CD14-positive monocyte (primary cell): ENCODE results near the gene BCL2L2. TPM values are rescaled to one million over a fixed set of nuclear protein-coding genes. Genes with fewer than 3 reads are reported as not detected.
A peak's percentile ranks its signal among the peaks of the same experiment; 100 is the strongest.

ENCODE experiments used
- DNase-seq, 3 donors: peaks; one replicate each; pipeline ENCODE4 v3.0.0-alpha.2; 2011 to 2022
- H2AFZ ChIP-seq: 2 replicates; pipeline ENCODE4 v1.6.0; 2012; ENCODE audit warnings: mild to moderate bottlenecking, low read depth, low read length, inconsistent platforms; ENCODE audit not compliant: insufficient read depth, poor library complexity, severe bottlenecking
- H3K27ac ChIP-seq, 2 donors: 1 replicate in 1 of 2; 2 replicates in 1 of 2; pipeline ENCODE4 v1.5.1; 2012 to 2013; ENCODE audit warnings: low read length in 2 of 2, control low read depth in 1 of 2, inconsistent platforms in 1 of 2, low read depth in 1 of 2, mild to moderate bottlenecking in 1 of 2
- H3K27me3 ChIP-seq, 2 donors: one replicate each; pipeline versions ENCODE4 v1.6.0 to v1.6.1; 2011 to 2013; ENCODE audit warnings: low read length in 2 of 2; ENCODE audit not compliant: control insufficient read depth in 2 of 2, insufficient read depth in 2 of 2
- H3K36me3 ChIP-seq, 2 donors: replicated peaks in 1 of 2; 1 replicate in 1 of 2; 2 replicates in 1 of 2; pipeline versions ENCODE4 v1.5.1 to v1.6.1; 2012 to 2013; ENCODE audit warnings: low read length in 2 of 2, control low read depth in 1 of 2, inconsistent platforms in 1 of 2, mild to moderate bottlenecking in 1 of 2; ENCODE audit not compliant: insufficient read depth in 2 of 2, control insufficient read depth in 1 of 2
- H3K4me1 ChIP-seq, 2 donors: 1 replicate in 1 of 2; 2 replicates in 1 of 2; pipeline versions ENCODE4 v1.5.1 to v1.6.1; 2012 to 2013; ENCODE audit warnings: low read length in 2 of 2, control low read depth in 1 of 2, inconsistent platforms in 1 of 2, mild to moderate bottlenecking in 1 of 2, moderate library complexity in 1 of 2; ENCODE audit not compliant: insufficient read depth in 2 of 2, control insufficient read depth in 1 of 2
- H3K4me2 ChIP-seq: replicated peaks from 2 replicates; pipeline ENCODE3; 2012; ENCODE audit warnings: low read length, moderate library complexity, mild to moderate bottlenecking; ENCODE audit not compliant: poor library complexity, severe bottlenecking; ENCODE audit errors: extremely low read depth
- H3K4me3 ChIP-seq, 3 experiments: fragments of 200-600 bp in 1 of 3; sonication (generic) in 1 of 3; replicated peaks in 1 of 3; 1 replicate in 2 of 3; 2 replicates in 1 of 3; pipeline ENCODE4 v1.5.1; 2011 to 2013; ENCODE audit warnings: low read length in 3 of 3, mild to moderate bottlenecking in 3 of 3, control low read depth in 2 of 3, low read depth in 2 of 3, inconsistent platforms in 1 of 3, moderate library complexity in 1 of 3
- H3K79me2 ChIP-seq: 2 replicates; pipeline ENCODE4 v1.6.0; 2012; ENCODE audit warnings: mild to moderate bottlenecking, control low read depth, inconsistent platforms, low read length, moderate library complexity; ENCODE audit not compliant: insufficient read depth
- H3K9ac ChIP-seq: 2 replicates; pipeline ENCODE4 v1.6.0; 2017; ENCODE audit warnings: low read length, mild to moderate bottlenecking; ENCODE audit not compliant: insufficient read depth, poor library complexity, severe bottlenecking
- H3K9me3 ChIP-seq, 2 donors: replicated peaks in 1 of 2; 1 replicate in 1 of 2; 2 replicates in 1 of 2; pipeline versions ENCODE4 v1.5.1 to v1.6.1; 2012 to 2013; ENCODE audit warnings: low read length in 2 of 2, control low read depth in 1 of 2; ENCODE audit not compliant: control insufficient read depth in 1 of 2, insufficient read depth in 1 of 2
- H4K20me1 ChIP-seq: 2 replicates; pipeline ENCODE4 v1.6.0; 2012; ENCODE audit warnings: mild to moderate bottlenecking, low read length, control low read depth, moderate library complexity; ENCODE audit not compliant: insufficient read depth
- H3K27ac Mint-ChIP-seq, 7 donors: one replicate each; pipeline ENCODE4 v1.8.0; 2020; ENCODE audit warnings: mild to moderate bottlenecking in 7 of 7, mixed read lengths in 7 of 7, moderate library complexity in 6 of 7, inconsistent platforms in 2 of 7
- H3K27me3 Mint-ChIP-seq, 3 donors: one replicate each; pipeline ENCODE4 v1.8.0; 2021 to 2022; ENCODE audit warnings: low read depth in 3 of 3, mild to moderate bottlenecking in 3 of 3, mixed read lengths in 3 of 3, moderate library complexity in 3 of 3, inconsistent platforms in 1 of 3
- H3K36me3 Mint-ChIP-seq, 2 donors: one replicate each; pipeline ENCODE4 v1.8.0; 2020; ENCODE audit warnings: mixed read lengths in 2 of 2, inconsistent platforms in 1 of 2, mild to moderate bottlenecking in 1 of 2
- H3K4me1 Mint-ChIP-seq: one replicate; pipeline ENCODE4 v1.8.0; 2020; ENCODE audit warnings: mild to moderate bottlenecking, mixed read lengths
- H3K4me3 Mint-ChIP-seq, 2 donors: one replicate each; pipeline ENCODE4 v1.8.0; 2020; ENCODE audit warnings: mild to moderate bottlenecking in 2 of 2, mixed read lengths in 2 of 2, moderate library complexity in 1 of 2
- H3K9me3 Mint-ChIP-seq, 7 donors: one replicate each; pipeline ENCODE4 v1.8.0; 2020 to 2022; ENCODE audit warnings: mixed read lengths in 7 of 7, mild to moderate bottlenecking in 6 of 7, moderate library complexity in 6 of 7, inconsistent platforms in 2 of 7
- CTCF ChIP-seq: fragments of 200-600 bp; IDR thresholded peaks from one replicate; pipeline ENCODE4 v1.8.0; 2022; ENCODE audit warnings: antibody characterized with exemption, mild to moderate bottlenecking
- WGBS: methylation state at CpG from one replicate; pipeline ENCODE4 v1.1.5; 2013; ENCODE audit warnings: missing lambda C conversion rate; ENCODE audit not compliant: insufficient coverage; 5-methylcytosine and 5-hydroxymethylcytosine counted together
- intact Hi-C, 2 donors: fragments of 100-400 bp; cut with micrococcal nuclease; formaldehyde crosslinking; loops; one replicate each; pipeline versions ENCODE4 v1.15.0 to v1.15.1; 2023
- polyA plus RNA-seq, 3 donors: library from polyadenylated mRNA; depleted of rRNA in 1 of 3; unstranded in 2 of 3; stranded (reverse) in 1 of 3; fragments of 300-500 nt in 2 of 3; fragments of >200 nt in 1 of 3; fragmentation: Illumina TruSeq in 2 of 3; gene quantifications; 1 replicate in 2 of 3; 2 replicates in 1 of 3; pipeline ENCODE4 v1.2.3, GENCODE V29; 2012 to 2021

The BCL2L2 gene
- polyA plus RNA-seq, 3 donors = 0.90 to 23.7 (median 1.4) TPM

DNA sequence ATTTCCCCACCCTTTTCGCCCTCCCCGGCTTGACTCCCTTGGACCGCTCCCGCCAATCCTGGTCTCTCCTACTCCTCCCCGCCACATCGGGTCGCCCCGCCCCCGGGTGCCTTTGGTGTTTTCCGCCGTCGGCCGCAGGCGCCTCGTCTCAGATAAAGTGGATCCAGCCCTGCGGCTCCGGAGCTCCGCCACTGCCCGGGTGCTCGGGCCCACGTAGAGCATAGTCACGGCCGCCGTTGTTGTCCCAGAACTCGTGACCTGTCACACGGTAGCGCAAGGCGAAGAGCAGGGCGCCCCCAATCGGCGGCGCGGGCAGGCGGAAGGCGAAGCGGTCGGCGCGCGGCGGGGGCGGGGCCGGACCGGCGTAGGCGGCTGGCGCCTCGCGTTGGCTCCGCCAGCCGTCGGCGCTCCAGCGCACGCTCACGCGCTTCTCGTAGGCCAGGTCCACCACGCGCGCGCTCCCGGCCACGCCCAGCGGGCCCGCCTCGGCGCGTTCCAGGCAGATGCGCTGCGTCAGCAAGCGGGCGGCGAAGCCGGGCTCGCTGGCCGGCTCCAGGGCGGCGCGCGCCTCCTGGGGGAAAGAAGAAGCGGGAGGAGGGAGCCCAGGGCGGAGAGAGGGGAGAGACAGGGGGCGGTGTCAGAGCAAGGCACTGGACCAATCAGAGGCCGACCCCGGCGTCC lies 5.2 kb upstream of the BCL2L2 start:
- Histone ChIP-seq H3K4me1 (peaks cover 32 to 50% of the 10 kb centered on the region in 2 donors), H3K9me3 (no peaks in the 10 kb centered on the region), H3K4me3 (peak overlapping the region; percentile 64 to 97 (median 90)), H2AFZ (peak overlapping the region; percentile 100), H4K20me1 (no peaks in the 10 kb centered on the region), H3K79me2 (peaks cover 28% of the 10 kb centered on the region), H3K9ac (peak overlapping the region; percentile 91), H3K27me3 (no peaks in the 10 kb centered on the region), H3K4me2 (peak overlapping the region; percentile 100), H3K36me3 (peaks cover 18 to 28% of the 10 kb centered on the region in 2 donors), H3K27ac (peak overlapping the region; percentile 93 to 96)
- intact Hi-C loops = loop anchor here (1.0 to 10.0 kb wide), 4 partner anchors 15 to 717 kb away; partner anchors contain the start of genes PABPN1 (in 2 of the 2), DAD1 (in 1 of the 2) and HOMEZ (in 1 of the 2)
- Mint-ChIP-seq H3K9me3 (peaks cover 0 to 2% (median 0%) of the 10 kb centered on the region in 7 donors), H3K4me1 (peaks cover 38% of the 10 kb centered on the region), H3K36me3 (peaks cover 21 to 30% of the 10 kb centered on the region in 2 donors), H3K27me3 (no peaks in the 10 kb centered on the region), H3K4me3 (peak overlapping the region; percentile 87 to 96), H3K27ac (peak overlapping the region; percentile 97 to 99 (median 98))
- peak; percentile 68 for TF ChIP-seq CTCF
- under 1% methylated on average over 87 of the region's 87 CpGs for WGBS
- peak; percentile 98 to 99 (median 98) for DNase-seq

- peak overlapping the region; percentile 91 for H3K9ac ChIP-seq
- H3K27ac Mint-ChIP-seq = peak overlapping the region; percentile 92 to 97 (median 94)
- peaks cover 16 to 25% of the 10 kb centered on the region in 2 donors for H3K36me3 Mint-ChIP-seq
- no peaks in the 10 kb centered on the region for H3K27me3 Mint-ChIP-seq
- H4K20me1 ChIP-seq = no peaks in the 10 kb centered on the region
- H3K9me3 Mint-ChIP-seq = peaks cover 0 to 2% (median 0%) of the 10 kb centered on the region in 7 donors
- no peaks in the 10 kb centered on the region for H3K9me3 ChIP-seq
- H3K36me3 ChIP-seq = peaks cover 13 to 23% of the 10 kb centered on the region in 2 donors
- H3K27me3 ChIP-seq = no peaks in the 10 kb centered on the region
- H3K4me3 ChIP-seq = peak overlapping the region; percentile 36 to 90 (median 58)
- H3K4me3 Mint-ChIP-seq = peak overlapping the region; percentile 86 to 92
- H3K79me2 ChIP-seq = peaks cover 33% of the 10 kb centered on the region
- intact Hi-C loops = loop anchor here (1.0 to 10.0 kb wide), 4 partner anchors 15 to 717 kb away; partner anchors contain the start of genes PABPN1 (in 2 of the 2), DAD1 (in 1 of the 2) and HOMEZ (in 1 of the 2)
- H2AFZ ChIP-seq = peak overlapping the region; percentile 100
- no peak for DNase-seq
- peaks cover 38% of the 10 kb centered on the region for H3K4me1 Mint-ChIP-seq
- peaks cover 35 to 55% of the 10 kb centered on the region in 2 donors for H3K4me1 ChIP-seq
- H3K4me2 ChIP-seq = peak overlapping the region; percentile 100
- peak overlapping the region; percentile 86 to 93 for H3K27ac ChIP-seq
- TF ChIP-seq CTCF = no peak
- under 1% methylated on average over 25 of the region's 25 CpGs for WGBS
Observed at GRCh38 chr14:23301969-23302289, 4.7 kb upstream of the BCL2L2 start.
